Stimulated activated CD4-positive, alpha-beta T cell treated with anti-CD3 and anti-CD28 coated beads, TNF-alpha, amount 100 ng/mL, for 1 hour (primary cell): ENCODE data around the gene CNTN6.

Experiments used
- DNase-seq, 3 donors: peaks; one replicate each; pipeline ENCODE4 v3.0.0-alpha.2; 2020; ENCODE audit warnings: low read depth in 3 of 3, low spot score in 1 of 3

Gene CNTN6

DNA sequence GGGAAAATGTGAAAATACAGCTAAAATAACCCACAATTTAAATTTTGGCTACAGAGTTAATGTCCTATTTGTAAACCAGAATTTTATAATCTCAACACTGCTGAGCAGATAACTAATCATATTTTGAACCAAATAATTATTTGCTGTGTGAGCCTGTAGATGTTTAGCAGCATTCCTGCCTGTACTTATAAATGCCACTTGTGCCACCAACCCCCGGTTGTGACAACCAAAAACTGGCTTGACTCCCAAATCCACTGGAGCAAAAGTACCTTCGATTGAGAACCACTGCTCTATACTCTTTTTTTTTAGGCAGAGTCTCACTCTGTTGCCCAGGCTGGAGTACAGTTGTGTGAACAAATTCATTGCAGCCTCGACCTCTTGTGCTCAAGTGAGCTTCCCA is 78.5 kb downstream of the CNTN6 start:
- no peak for DNase-seq

DNA sequence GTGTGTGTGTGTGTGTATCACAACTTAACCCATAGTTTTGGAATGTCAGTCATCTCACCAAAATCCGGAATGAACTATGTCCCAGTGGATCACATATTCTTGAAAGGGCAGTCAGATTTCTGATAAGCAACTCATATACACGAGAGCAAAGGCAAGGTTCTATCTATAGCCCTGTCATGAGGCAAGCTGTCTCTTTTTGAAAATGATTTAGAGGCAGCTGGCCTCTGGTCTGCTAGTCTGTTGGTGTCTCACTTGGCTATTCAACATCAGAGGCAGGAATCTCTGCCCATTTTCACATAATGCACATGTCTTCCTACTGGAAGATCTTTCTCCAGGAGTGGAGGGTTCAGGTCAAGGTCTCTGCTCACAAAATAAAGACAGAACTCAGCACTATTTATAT is 79.8 kb downstream of the CNTN6 start:
- no peak for DNase-seq

DNA sequence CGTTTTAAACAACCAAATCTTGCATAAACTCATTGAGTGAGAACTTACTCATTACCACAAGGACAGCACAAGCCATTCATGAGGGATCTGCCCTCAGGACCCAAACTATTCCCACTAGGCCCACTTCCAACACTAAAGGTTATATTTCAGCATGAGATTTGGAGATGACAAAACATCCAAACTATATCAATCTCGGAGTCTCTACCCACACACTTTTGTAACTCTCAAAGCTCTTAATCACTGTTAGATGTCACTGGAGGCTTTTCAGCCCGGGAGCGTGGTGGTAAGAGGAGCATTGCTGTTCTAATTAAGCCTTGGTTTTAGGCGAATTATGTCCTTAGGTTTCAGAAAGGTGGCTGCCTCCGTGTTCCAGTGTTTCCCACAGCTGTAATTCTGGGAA is 86.3 kb downstream of the CNTN6 start:
- DNase-seq = no peak

DNA sequence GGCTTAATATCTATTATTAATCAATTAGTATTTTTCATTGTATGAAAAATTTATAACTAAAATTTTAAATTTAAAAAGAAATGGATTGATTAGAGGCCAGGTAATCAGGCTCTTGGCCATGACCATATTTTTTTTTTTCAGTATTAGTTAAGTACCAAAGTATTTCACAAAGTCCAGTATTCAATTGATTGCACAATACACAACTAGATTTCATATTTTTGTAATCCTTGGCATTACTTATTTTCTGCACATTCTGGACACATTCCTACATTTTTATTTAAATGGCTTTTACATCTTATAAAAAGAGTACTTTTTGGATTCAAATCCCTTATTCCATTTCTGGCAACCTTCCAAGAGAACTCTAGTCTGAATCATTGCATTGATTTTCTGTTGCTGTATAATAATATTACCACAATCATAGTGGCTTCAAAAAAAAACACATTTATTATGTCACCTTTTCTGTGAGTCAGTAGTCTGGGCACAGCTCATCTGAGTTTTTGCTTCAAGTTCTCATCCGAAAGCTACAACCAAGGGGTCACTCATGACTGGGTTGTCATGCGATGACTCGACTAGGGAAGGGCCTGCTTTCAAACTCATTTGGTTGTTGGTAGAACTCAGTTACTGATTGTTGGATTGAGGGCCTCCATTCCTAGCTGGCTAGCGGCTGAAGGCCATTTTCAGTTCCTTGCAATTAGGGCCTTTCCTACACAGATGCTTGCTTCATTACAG is 90.7 kb downstream of the CNTN6 start:
- DNase-seq = no peak

DNA sequence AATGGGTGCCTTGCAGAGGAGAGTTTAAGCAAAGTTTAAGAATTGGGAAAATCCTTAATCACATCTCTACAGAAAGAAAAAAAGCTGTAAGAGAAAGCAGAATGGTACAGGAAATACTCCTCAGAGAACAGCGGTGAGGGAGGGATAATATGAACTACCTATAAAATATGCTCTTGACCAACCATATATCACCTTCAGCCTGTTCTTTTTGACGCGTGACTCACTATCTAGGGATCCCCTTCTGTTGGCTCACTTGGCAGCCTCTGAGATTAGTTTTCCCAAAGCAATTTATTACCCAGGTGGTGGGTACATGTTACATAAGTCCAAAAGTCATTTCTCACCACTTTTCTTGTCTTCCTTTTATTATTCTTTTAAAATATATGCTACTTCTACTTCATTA is 97.7 kb downstream of the CNTN6 start:
- DNase-seq = no peak

DNA sequence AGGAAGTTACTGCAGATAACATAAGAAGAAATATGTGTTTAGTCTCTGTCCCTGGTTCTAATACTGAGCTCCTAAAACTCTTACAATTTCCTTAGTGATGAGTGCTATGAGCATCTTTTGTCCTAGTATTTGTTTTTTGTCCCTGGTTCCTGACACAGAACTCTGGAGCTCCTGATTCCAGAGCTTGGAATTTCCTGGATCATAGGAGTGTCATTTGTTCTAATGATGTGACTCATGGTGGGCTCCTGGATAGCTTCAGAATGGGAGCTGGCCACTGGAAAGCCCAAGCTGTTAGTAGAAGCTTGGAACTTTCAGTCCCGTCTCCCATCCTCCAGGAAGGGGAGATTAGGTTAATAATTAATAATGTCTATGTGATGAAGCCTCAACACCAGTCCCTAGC is 98.2 kb downstream of the CNTN6 start:
- DNase-seq = no peak

DNA sequence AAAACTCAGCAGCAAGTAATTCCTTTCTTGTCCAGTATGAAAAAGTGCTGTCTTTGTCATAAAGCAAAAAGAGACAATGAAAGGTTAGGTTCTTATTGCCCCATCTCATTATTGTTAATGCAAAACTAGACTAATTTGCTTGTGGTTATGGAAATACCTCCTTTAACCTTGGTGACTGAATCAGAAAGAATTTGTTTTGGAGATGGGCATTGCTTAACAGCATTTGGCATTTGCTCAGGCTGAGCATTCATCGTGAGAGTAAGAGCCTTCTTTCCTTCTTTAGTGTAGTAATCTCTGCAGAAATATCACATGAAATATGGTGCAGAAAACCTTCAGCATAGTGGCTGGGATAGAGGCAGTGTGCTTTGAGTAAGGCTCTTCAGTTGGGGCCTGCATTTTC is 103.1 kb downstream of the CNTN6 start:
- no peak for DNase-seq

DNA sequence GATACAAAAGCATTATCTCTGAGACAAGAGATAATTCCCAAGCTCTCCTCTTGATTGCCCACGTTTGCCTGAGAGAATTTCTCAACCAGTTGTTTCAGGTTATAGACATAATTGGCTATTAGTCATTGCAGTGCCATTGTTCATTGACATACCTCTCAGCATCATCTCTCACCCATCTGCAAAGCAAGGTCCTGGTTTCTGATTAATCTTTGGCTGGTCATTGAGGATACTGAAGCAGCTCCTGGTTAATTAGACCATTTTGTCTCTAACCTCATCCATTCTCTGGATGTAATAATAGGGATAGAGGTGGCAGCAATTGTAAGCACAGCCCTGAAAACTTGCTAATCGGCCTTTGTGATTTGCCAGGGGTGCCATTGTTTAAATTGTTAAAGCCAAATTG is 104.2 kb downstream of the CNTN6 start:
- DNase-seq = no peak

DNA sequence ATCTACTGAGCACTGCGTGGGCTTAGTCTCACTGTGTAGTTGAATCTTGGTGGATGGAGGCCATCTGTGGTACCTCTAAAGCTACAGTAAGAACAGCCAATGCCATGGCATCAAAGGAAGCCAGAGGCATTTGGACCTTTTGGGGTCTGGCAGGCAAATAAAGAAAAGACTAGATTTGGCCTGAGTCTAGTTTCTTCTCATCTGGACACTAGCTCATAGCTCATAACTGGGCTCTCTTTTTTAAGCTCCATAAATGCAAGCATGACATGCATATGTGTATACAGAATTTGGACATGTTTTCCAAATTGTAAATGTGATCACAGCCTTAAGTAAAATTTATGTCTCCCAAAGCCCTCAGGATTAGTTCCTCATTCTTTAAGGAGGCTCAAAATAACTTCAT is 107.5 kb downstream of the CNTN6 start:
- DNase-seq = no peak

DNA sequence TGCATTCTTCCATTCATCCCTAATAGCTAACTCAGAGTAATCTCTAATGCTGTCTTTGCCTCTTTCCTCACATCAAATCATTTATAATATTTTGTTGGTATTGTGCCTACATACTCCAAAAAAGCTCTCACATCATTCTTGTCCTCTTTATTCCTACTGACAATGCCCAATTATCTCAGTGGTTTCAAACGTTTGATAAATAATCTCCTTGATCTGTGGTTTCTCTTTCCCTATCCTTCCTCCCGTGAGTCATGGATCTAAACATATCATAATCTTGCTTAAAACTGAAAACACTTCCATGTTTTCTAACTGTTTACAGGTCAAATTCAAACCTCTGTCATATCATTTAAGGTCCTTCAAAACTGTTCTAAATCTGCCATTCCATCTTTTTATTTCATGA is 115.1 kb downstream of the CNTN6 start:
- DNase-seq = no peak

DNA sequence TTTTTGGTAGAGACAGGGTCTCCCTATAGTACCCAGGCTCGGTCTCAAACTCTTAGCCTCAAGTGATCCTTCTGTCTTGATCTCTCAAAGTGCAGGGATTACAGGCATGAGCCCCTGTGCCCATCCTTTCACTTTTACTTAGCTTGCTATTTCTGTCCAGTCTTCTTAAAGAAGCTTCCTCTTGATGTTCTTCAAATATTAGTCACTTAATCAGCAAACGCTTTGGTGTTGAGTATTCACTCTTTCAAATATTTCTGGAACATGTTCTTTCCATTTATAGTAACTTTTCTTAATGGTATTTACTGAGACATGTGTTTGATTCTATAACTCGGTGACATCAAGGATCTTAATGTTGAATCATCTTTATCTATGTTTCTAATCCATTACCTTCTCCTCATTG is 122.1 kb downstream of the CNTN6 start:
- DNase-seq = no peak

DNA sequence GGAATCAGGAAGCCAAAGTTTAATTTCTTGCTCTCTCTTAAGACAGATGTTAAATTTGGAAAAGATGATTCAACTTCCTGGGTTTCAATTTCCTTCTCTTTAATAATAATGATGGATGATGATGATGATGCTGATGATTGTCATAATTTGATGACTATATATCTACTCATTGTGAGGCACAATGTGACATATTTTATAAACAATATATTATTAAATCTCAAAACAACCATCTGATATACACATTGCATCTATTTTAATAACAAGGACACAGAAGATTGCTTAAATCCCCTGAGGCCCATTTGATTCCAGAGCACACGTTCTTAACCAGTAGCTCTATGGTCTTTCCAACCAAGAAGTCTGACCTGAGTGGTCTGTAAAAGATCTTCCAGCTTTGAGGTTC is 124.0 kb downstream of the CNTN6 start:
- DNase-seq = no peak

DNA sequence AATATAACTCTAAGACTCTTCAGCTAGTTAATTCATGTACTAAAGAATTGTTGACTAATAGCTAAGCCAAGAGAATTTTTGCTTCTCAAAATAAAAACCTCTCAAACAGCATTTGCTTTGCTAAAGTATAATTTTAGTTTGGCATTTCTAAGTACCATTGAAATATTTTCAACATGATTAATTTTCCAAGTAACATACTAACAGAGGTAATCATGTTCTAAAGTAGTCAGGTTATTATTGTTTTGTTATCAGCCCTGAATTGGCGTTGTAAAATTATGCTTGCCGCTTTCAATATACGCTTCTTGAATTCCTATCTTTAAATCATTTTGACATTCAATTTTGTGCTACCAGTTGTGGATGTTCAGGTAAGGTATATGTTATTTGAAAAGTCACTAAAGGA is 134.3 kb downstream of the CNTN6 start:
- no peak for DNase-seq

DNA sequence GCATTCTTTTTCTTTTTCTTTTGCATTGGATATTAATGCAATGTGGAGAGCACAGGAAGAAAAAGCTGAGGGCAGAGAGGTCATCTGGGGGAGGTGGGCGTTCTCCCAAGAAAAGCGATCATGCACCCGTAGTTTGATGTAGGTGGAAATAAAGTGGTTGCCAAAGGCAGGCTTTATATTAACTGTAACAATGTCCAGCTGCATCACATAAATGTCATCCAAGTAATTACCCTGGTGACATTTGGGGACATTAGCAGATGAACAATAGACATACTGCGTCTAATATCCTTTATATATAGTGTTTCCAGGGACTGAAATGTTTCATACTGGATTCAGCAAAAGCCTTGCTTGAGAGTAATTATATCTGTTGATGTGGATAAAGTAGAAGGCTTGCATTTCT is 135.5 kb downstream of the CNTN6 start:
- DNase-seq = no peak

DNA sequence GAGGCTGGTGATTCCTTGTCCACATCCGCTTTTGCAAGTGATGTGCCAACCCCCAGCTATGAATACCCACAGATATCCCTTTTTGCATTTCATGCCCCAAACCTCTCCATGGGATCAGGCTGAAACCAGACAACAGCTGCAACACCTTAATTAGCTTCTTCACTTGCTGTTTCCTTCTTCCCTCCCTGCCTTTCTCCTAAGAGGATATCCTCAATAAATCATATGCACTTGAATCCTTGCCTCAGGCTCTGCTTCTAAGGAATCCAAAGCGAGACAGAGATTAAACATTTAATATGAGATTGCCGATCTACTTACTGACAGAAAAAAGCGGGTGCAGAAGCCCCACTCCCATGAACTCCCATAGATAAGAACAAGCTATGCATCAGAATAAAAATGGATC is 138.1 kb downstream of the CNTN6 start:
- DNase-seq = no peak

DNA sequence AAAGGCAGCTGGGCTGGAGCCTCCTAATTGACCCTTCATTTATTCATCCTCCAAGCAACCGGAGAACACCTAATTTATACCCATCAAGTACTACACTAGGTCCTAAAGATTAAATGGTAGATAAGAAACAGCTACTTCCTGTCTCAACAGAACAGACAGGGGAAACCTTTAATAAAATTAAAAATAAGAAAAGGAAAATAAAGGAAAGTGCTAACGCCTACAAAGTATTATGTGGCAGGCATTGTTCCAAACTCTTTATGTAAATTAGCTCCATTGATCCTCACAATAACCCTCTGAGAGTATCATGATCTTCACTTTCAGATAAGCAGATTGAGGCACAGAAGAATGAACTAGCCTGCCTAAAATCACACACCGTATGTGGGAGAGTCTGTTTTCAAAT is 139.5 kb downstream of the CNTN6 start:
- DNase-seq = no peak

DNA sequence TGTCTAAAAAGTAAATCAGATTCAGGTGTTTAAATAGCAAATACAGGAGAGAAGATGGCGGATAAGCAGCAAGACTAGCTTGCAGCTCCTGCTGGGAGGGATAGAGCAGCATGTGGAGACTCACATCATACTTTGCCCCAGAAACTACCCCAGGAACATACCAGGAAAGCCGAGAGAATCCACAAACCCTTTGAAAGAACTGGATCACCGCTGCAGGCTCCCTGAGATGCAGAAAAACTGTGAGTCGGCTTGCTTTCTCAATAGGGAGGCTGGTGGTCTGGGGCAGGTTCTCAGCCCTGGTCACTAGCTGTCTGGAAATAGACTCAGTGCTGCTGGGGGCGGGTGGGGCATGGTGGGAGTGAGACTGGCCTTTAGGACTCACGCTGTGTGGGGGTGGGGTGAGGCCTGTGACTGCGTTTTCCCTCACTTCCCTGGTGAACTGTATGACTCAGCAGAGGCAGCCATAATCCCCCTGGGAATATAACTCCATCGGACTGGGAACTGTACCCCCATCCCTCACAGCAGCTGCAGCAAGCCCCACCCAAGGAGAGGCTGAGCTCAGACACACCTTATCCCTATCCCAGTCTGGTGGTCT is 142.8 kb downstream of the CNTN6 start:
- no peak for DNase-seq

DNA sequence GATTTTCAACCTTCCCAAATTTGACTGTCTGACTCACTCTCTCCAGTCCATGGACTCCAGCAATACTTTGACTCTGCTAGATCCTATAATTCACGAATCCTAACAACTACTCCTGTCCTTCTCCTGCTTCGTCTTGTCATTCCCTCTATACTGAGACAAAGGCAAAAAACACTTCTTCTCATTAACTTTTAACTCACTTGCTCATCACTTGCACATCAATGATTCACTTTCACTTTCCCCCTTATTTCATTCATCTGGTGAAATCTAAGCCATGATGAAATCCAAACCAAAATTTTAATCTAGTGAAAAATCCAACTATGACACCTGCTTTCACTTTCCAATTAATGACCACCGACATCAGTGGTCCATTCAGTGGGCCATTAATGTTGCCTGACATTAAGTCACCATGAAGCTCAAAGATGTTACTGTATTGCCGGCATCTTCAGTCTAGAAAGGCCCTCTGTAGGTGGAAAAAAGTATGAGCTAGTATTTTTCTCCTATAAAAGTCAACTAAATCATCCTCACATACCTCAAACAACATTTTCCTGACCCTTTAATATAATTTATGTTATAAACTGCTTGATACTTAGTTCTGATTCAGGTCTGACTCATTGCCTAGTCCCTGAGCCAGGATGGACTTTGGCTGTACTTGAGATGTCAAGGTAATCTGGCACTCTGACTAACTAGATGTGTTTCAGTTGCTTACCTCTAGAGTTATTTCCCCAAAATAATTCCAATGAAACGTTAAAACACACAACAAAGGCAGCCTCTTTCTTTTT is 158.6 kb downstream of the CNTN6 start:
- no peak for DNase-seq

DNA sequence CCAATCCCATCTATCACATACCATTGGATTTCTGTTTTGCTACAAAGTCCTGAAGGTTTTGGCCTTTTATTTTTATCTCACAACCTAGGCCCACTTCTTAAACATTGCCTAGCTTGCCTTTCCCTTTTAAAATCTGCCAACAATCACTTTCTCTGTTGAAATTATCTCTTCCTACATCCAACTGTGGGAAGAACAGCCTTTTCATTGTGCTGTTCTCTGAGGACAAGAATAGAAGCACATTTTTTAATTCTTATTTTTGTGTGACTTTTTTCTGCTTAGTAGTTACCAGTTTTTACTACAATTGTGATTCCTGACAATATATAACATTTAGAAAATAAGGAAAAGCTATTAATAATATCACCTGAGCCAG is 159.2 kb downstream of the CNTN6 start:
- DNase-seq = no peak

DNA sequence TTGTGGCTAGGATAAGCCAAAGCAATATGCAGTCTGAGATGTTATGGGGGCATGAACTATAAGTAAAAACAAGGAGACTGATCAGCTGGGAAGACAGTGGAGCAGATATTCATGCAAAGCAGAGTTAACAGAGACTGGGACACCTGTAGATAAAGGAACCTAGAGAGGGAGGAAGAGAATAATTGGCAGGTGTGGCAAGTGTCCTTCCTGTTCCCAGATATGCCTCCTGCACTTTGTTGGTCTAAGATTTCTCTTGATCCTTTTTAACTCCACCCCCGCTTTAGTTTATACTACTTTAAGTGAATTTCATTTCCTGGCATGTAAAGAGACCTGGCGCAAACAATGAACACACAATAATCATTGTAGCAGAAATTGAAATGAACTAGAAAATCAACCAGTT is 169.4 kb downstream of the CNTN6 start:
- DNase-seq = no peak

DNA sequence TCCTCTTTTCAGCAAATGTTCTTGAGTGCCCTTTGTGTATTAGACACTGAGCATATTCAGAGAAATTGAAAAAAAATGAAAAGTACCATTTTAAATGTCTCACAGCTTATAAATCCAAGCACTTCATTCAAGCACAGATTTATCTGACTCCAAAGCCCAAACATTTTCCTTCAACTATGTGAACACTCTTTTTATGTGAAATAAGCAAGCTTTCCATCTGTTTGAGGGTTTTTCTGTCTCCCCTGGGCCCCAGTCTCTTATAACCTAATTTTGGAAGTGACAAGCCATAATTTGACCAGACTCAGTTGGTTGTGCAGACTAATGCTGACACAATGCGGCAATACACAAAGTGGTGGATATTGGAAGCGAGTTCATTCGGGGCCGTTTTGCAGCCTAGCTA is 170.3 kb downstream of the CNTN6 start:
- DNase-seq = no peak

DNA sequence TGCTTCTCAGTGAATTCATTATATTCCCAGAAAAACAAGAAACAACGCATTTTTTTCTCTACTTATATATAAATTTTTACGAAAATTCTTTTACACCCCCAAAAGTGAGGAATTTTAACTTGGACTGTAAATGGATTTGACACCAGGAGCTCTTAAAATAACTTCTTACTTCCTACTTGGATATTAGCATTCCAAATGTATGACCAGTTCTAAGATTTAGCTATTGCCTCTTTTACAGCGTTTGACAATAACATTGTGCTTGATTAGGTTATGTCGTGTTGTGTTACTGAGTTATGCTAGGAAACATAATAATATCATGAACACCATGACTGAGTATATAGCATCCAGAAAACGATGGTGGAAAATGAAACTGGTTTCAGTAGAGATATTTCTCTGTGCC is 177.0 kb downstream of the CNTN6 start:
- DNase-seq = no peak
